ENCODE measurements around the gene YJEFN3. TPM values are rescaled to one million over a fixed set of nuclear protein-coding genes. Genes with fewer than 3 reads are reported as not detected.
A peak's percentile ranks its signal among the peaks of the same experiment; 100 is the strongest.

YJEFN3 gene
- total and polyA plus RNA-seq, 4 donors = 0.19 to 0.88 (median 0.63) TPM

- Histone ChIP-seq H3K9me3 (ENCODE audit: control insufficient read depth in 4 of 4, low read length in 3 of 4) (no peaks in the 10 kb centered on the region), H3K4me1 (ENCODE audit: control insufficient read depth in 4 of 4, insufficient read depth in 4 of 4, low read length in 3 of 4) (peaks cover 0 to 7% (median 3%) of the 10 kb centered on the region in 4 donors), H3K36me3 (ENCODE audit: control insufficient read depth in 4 of 4, insufficient read depth in 3 of 4, low read depth in 1 of 4, low read length in 3 of 4) (peaks cover 0 to 5% (median 3%) of the 10 kb centered on the region in 4 donors), H3K4me3 (ENCODE audit: low read depth in 1 of 3, low read length in 3 of 3) (no peak overlapping the region), H3K9ac (ENCODE audit: low read depth in 1 of 2, low read length in 2 of 2) (no peak overlapping the region), H3K27me3 (ENCODE audit: control insufficient read depth in 4 of 4, insufficient read depth in 4 of 4, low read length in 3 of 4) (no peaks in the 10 kb centered on the region), H3K27ac (ENCODE audit: low read depth in 1 of 2, low read length in 2 of 2) (no peak overlapping the region)
- DNase-seq (ENCODE audit: low spot score) = peak; percentile 89
- TF ChIP-seq, protein P1, sequence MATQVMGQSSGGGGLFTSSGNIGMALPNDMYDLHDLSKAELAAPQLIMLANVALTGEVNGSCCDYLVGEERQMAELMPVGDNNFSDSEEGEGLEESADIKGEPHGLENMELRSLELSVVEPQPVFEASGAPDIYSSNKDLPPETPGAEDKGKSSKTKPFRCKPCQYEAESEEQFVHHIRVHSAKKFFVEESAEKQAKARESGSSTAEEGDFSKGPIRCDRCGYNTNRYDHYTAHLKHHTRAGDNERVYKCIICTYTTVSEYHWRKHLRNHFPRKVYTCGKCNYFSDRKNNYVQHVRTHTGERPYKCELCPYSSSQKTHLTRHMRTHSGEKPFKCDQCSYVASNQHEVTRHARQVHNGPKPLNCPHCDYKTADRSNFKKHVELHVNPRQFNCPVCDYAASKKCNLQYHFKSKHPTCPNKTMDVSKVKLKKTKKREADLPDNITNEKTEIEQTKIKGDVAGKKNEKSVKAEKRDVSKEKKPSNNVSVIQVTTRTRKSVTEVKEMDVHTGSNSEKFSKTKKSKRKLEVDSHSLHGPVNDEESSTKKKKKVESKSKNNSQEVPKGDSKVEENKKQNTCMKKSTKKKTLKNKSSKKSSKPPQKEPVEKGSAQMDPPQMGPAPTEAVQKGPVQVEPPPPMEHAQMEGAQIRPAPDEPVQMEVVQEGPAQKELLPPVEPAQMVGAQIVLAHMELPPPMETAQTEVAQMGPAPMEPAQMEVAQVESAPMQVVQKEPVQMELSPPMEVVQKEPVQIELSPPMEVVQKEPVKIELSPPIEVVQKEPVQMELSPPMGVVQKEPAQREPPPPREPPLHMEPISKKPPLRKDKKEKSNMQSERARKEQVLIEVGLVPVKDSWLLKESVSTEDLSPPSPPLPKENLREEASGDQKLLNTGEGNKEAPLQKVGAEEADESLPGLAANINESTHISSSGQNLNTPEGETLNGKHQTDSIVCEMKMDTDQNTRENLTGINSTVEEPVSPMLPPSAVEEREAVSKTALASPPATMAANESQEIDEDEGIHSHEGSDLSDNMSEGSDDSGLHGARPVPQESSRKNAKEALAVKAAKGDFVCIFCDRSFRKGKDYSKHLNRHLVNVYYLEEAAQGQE (IDR thresholded peaks at IDR 0.05) = no peak
- no peak for TF ChIP-seq HNF4G (IDR thresholded peaks at IDR 0.05)
- no peak for TF ChIP-seq YY1 (IDR thresholded peaks at IDR 0.05)
- no peak for TF ChIP-seq NR2F2 (IDR thresholded peaks at IDR 0.05)
- TF ChIP-seq CTCF (IDR thresholded peaks at IDR 0.05; ENCODE audit: low read depth, low read length, missing input control) = peak; percentile 89
- TF ChIP-seq RAD21 (IDR thresholded peaks at IDR 0.05) = peak; percentile 92 to 97
- WGBS = 22% methylated on average over 48 of the region's 48 CpGs
These were observed 3.5 kb downstream of the YJEFN3 start for GRCh38 chr19:19531951-19532805.

- peaks cover 0 to 2% (median under 1%) of the 10 kb centered on the region in 4 donors for H3K36me3 ChIP-seq (ENCODE audit: control insufficient read depth in 4 of 4, insufficient read depth in 3 of 4, low read depth in 1 of 4, low read length in 3 of 4)
- H3K9ac ChIP-seq (ENCODE audit: low read depth in 1 of 2, low read length in 2 of 2) = no peak overlapping the region
- no peak overlapping the region for H3K4me3 ChIP-seq (ENCODE audit: low read depth in 1 of 3, low read length in 3 of 3)
- no peak for TF ChIP-seq RXRA (IDR thresholded peaks at IDR 0.05)
- no peak for TF ChIP-seq EGR1 (IDR thresholded peaks at IDR 0.05; ENCODE audit: low read depth in 2 of 2)
- TF ChIP-seq ATF3 (IDR thresholded peaks at IDR 0.05) = no peak
- no peak for TF ChIP-seq TAF1 (conservative IDR thresholded peaks at IDR 0.05)
- no peak for TF ChIP-seq JUND (IDR thresholded peaks at IDR 0.05)
- TF ChIP-seq, protein P1 (IDR thresholded peaks at IDR 0.05) = no peak
- TF ChIP-seq YY1 (IDR thresholded peaks at IDR 0.05) = no peak
- TF ChIP-seq HNF4A (conservative IDR thresholded peaks at IDR 0.05) = no peak
- TF ChIP-seq CTCF (IDR thresholded peaks at IDR 0.05; ENCODE audit: low read depth, low read length, missing input control) = no peak
- TF ChIP-seq RAD21 (IDR thresholded peaks at IDR 0.05) = no peak
- no peak for TF ChIP-seq GABPA (IDR thresholded peaks at IDR 0.05 in 1 of 2, conservative IDR thresholded peaks at IDR 0.05 in 1 of 2)
- no peak for TF ChIP-seq NR2F2 (IDR thresholded peaks at IDR 0.05)
- no peak for TF ChIP-seq HNF4G (IDR thresholded peaks at IDR 0.05)
- TF ChIP-seq FOXA1 (IDR thresholded peaks at IDR 0.05) = no peak
- no peaks in the 10 kb centered on the region for H3K9me3 ChIP-seq (ENCODE audit: control insufficient read depth in 4 of 4, low read length in 3 of 4)
- peaks cover 0 to 3% (median 0%) of the 10 kb centered on the region in 4 donors for H3K27me3 ChIP-seq (ENCODE audit: control insufficient read depth in 4 of 4, insufficient read depth in 4 of 4, low read length in 3 of 4)
- DNase-seq (ENCODE audit: low spot score) = no peak
- H3K4me1 ChIP-seq (ENCODE audit: control insufficient read depth in 4 of 4, insufficient read depth in 4 of 4, low read length in 3 of 4) = peaks cover 0 to 7% (median 4%) of the 10 kb centered on the region in 4 donors
- WGBS = 83% methylated on average over 14 of the region's 14 CpGs
- H3K27ac ChIP-seq (ENCODE audit: low read depth in 1 of 2, low read length in 2 of 2) = no peak overlapping the region
These were observed 4.3 kb downstream of the YJEFN3 start for GRCh38 chr19:19532806-19533701.
